ENCODE results near the gene FTO.

Gene FTO

DNA sequence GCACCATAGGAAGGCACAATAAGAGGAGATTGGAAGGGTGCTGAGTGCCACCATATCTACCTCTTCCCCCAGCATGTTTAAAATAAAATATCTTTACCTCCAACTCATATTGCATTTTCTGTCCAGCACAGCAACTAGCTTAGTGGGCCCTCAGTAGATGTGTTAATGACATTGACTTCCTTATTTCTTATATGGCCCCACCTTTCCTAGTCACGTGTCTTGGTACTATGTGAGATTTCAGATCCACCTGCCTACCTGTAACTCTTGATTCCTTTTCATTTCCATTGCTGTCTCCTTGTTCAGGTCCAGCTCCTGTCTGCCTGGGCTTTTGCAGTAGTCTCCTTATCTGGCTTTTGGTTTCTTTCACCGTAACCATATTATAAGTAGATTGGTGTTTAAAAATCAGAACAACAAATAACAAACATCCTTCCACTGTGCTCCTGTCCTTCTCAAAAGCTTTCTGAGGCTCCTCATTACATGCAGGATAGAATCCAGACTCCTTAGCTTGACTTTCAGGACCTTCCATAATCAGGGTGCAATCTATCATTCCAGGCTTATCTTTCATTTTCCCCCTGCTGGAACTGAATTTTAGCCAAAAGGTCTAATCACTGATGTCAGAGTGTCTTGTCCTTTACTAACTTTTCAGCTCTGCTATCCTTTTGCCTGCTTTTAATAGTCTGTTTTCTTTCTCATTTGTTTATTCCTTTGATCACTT lies 71.3 kb downstream of the FTO start:
- DNase-seq (ENCODE audit: extremely low spot score, insufficient read length, low read depth) = no peak
- FAIRE-seq = no peak

- FAIRE-seq (peak; percentile 54), DNase-seq (ENCODE audit: extremely low spot score, insufficient read length, low read depth) (no peak)
Measured at GRCh38 chr16:53775821-53776431, 72.0 kb downstream of the FTO start.

- DNase-seq (ENCODE audit: extremely low spot score, insufficient read length, low read depth) (no peak), FAIRE-seq (no peak)
Measured at GRCh38 chr16:53779186-53779585, 75.2 kb downstream of the FTO start.

- DNase-seq (ENCODE audit: extremely low spot score, insufficient read length, low read depth) (no peak), FAIRE-seq (no peak)
Measured at GRCh38 chr16:53780051-53780450, 76.1 kb downstream of the FTO start.

GRCh38 chr16:53781023-53781605 lies 77.2 kb downstream of the FTO start:
- FAIRE-seq (peak; percentile 18), DNase-seq (ENCODE audit: extremely low spot score, insufficient read length, low read depth) (no peak)

DNA sequence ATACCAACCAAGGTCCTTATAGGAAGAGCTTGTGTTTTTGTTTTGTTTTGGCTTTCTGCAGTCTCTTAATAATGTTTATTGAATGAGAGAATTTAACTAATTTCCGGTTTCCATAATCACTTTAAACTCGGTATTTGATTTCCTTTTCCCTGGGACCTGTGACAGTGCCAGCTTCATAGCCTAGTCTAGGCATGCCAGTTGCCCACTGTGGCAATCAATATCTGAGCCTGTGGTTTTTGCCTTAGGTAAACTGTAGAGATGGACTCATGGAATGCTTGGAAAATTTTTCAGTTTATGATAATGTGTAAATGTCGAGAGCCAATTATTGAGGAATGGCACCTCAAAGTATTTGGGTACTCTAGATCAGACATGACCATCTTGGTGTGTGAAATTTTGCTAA lies 78.2 kb downstream of the FTO start:
- no peak for FAIRE-seq
- no peak for DNase-seq (ENCODE audit: extremely low spot score, insufficient read length, low read depth)

DNA sequence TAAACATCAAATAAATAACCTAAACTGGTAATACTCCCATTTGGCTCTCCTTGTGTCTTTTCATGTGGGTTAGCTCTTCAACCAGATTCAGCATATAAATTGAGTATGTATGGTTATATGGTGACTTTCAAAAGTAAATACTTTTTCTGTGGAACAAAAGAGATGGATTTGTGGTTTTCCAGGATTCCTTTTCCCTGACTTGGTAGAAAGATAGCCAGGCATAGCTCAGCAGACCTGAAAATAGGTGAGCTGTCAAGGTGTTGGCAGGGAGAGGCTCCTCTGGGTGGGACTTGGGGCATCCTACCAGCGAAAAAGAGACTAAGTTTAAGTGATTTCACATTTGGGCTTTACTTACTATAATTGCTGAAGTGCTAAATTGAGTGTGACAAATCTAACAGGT lies 80.3 kb downstream of the FTO start:
- DNase-seq (ENCODE audit: extremely low spot score, insufficient read length, low read depth) (no peak), FAIRE-seq (no peak)

DNA sequence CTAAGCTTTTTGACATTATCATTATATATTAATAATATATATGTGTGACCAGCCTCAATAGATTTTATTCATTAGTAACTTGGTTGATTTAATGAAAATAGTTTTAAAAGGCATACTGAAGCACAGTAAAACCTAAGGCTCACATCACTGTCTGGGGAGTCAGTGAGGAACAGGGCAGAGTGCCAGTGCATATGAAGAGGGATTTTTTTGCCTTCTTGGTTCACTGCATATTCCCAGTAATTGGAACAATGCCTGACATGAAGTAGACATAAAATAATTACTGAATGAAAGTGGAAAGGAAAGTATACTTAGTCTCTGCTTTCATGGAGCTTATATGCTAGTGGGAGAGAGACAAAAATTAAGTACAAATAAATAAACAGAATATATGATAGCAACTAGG lies 81.1 kb downstream of the FTO start:
- DNase-seq (ENCODE audit: extremely low spot score, insufficient read length, low read depth) = no peak
- no peak for FAIRE-seq

DNA sequence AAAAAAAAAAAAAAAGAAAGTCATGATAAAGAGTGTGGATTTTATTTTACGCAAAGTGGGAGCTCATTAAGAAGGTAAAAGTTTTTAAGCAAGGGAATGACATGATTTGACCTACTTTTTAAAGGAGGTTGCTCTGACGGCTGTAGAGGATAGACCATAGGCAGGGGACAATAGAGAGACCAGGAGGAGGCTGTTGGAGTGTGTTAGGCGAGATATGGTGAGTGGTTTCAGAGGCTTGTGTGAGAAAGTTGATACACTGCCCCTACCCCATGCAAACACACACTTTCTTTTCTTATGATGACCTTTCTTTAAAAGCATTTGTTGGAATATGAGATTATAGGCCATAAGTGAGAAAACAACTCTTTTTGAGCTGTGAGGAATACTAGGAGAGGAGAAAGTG lies 82.0 kb downstream of the FTO start:
- DNase-seq (ENCODE audit: extremely low spot score, insufficient read length, low read depth) (no peak), FAIRE-seq (no peak)

GRCh38 chr16:53787423-53787822 lies 83.5 kb downstream of the FTO start:
- no peak for FAIRE-seq
- DNase-seq (ENCODE audit: extremely low spot score, insufficient read length, low read depth) = no peak

DNA sequence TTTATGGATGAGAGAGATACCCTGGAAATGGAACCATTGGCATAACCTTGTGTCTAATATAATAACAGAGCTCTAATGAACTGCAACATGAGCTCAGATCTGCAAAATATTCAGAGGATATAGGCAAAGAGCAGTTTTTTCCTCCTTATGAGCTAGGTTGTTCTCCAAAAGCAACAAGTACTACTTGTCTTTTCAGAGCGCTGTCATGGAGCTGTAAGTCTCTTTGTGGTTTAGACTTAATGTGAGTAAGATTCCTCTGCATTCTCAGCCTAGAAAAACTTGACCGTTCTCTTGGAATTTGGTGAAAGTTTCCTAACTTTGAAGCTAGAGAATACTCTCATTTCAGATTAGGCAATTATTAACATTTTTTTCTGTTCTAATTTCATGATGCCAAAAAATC lies 85.2 kb downstream of the FTO start:
- no peak for DNase-seq (ENCODE audit: extremely low spot score, insufficient read length, low read depth)
- FAIRE-seq = no peak

DNA sequence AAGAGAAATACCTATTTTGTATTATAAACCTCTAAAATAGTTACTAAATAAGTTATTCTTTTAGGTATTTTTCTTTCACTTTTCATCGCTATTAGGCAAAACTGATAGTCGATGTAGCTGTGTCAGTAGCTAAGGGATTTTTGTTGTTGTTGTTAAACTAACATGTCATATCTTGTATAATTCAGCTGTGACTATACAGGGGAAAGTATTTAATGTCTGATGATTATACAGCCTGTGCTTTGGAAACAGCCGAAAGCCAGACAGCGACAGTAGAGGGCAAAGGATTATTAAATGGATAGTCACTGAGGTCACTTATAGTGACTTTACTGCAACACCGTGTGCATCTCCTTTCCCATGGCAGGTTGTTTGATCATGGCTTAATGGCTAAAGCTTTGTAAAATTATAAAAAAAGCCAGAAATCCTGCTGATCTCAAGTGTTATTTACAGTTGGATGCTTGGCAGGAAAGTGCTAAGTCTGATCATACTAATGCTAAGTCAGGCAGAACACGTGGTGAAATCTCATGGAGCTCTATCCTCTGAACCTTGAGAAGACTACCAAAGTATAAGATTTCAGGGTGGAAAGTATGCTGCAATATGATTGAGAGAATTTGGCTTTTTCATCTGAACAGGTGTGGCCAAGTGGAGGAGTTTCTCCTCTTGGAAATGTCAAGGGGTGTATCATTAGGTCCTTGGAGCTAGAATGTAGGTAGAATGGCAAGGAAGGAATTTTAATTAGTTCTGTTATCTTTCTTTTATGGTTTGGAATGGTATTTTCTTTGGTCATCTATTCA lies 88.4 kb downstream of the FTO start:
- no peak for DNase-seq (ENCODE audit: extremely low spot score, insufficient read length, low read depth)
- no peak for FAIRE-seq

GRCh38 chr16:53803451-53803850 lies 99.5 kb downstream of the FTO start:
- FAIRE-seq = no peak
- DNase-seq (ENCODE audit: extremely low spot score, insufficient read length, low read depth) = no peak

- no peak for FAIRE-seq
- no peak for DNase-seq (ENCODE audit: extremely low spot score, insufficient read length, low read depth)
Measured at GRCh38 chr16:53803998-53804397, 100.0 kb downstream of the FTO start.

DNA sequence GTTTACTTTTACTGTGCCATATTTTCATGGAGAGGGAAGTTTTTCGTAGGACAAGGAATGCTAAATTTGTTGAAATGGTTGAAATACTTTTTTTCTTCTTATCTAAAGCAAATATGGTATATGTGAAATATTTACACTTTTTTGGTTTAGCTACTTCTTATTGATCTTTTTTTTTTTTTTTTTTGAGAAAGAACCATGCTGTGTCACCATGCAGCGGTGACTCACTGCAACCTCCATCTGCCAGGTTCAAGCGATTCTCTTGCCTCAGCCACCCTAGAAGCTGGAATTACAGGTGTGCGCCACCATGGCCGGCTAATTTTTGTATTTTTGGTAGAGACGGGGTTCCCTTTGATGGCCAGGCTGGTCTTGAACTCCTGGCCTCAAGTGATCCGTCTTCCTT lies 100.5 kb downstream of the FTO start:
- FAIRE-seq (no peak), DNase-seq (ENCODE audit: extremely low spot score, insufficient read length, low read depth) (no peak)

GRCh38 chr16:53805113-53805512 lies 101.2 kb downstream of the FTO start:
- DNase-seq (ENCODE audit: extremely low spot score, insufficient read length, low read depth) = no peak
- no peak for FAIRE-seq

- FAIRE-seq = no peak
- no peak for DNase-seq (ENCODE audit: extremely low spot score, insufficient read length, low read depth)
Measured at GRCh38 chr16:53805752-53806151, 101.8 kb downstream of the FTO start.

- FAIRE-seq (no peak), DNase-seq (ENCODE audit: extremely low spot score, insufficient read length, low read depth) (no peak)
Measured at GRCh38 chr16:53809088-53809932, 105.4 kb downstream of the FTO start.

GRCh38 chr16:53812914-53813313 lies 109.0 kb downstream of the FTO start:
- DNase-seq (ENCODE audit: extremely low spot score, insufficient read length, low read depth) (no peak), FAIRE-seq (no peak)

DNA sequence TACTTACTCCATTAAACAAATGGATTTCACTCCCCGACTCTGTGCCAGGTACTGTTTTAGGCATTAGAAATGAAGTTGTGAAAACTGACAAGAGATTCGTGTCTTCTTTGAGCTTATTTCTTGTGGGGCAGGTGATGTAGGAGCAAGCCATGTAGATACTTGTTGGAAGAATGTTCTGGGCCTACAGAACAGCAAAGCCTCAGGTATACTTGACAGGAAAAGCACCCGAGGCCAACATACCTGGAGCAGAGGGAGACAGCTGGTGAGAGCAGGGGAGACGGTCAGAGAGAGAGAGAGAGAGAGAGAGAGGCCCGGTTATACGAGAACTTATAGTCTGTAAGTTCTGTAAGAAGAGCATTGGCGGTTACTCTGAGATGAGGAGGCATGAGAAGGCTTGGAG lies 110.8 kb downstream of the FTO start:
- DNase-seq (ENCODE audit: extremely low spot score, insufficient read length, low read depth) (no peak), FAIRE-seq (no peak)
